Glomerular visceral epithelial cell (primary cell): ENCODE data around the gene TRIM42.
A peak's percentile ranks its signal among the peaks of the same experiment; 100 is the strongest.

ENCODE experiments used
- DNase-seq: peaks from one replicate; pipeline ENCODE4 v3.0.0-alpha.2; 2016; ENCODE audit errors: extremely low spot score

Gene TRIM42

GRCh38 chr3:140677764-140678163 lies at the start of gene TRIM42:
Gene TRIM42 (plus strand): TSS chr3:140678064. CDS start chr3:140678230, 166 bp downstream.
- DNase-seq: no peak

GRCh38 chr3:140628606-140629005 lies 49.3 kb upstream of the TRIM42 start:
- no peak for DNase-seq

- peak; percentile 89 for DNase-seq
Observed at GRCh38 chr3:140629357-140630137, 48.3 kb upstream of the TRIM42 start.

- no peak for DNase-seq
Observed at GRCh38 chr3:140630366-140630765, 47.5 kb upstream of the TRIM42 start.

GRCh38 chr3:140630866-140631265 lies 47.0 kb upstream of the TRIM42 start:
- DNase-seq: peak; percentile 11

- DNase-seq: no peak
Observed at GRCh38 chr3:140635276-140635675, 42.6 kb upstream of the TRIM42 start.

- no peak for DNase-seq
Observed at GRCh38 chr3:140636406-140637138, 41.3 kb upstream of the TRIM42 start.

- no peak for DNase-seq
Observed at GRCh38 chr3:140651287-140651686, 26.6 kb upstream of the TRIM42 start.

- DNase-seq: peak; percentile 3
Observed at GRCh38 chr3:140655678-140656077, 22.2 kb upstream of the TRIM42 start.

GRCh38 chr3:140664111-140664510 lies 13.8 kb upstream of the TRIM42 start:
- no peak for DNase-seq

GRCh38 chr3:140682586-140682985 lies 4.7 kb downstream of the TRIM42 start:
- no peak for DNase-seq

- no peak for DNase-seq
Observed at GRCh38 chr3:140686128-140686527, 8.3 kb downstream of the TRIM42 start.

GRCh38 chr3:140686948-140687347 lies 9.1 kb downstream of the TRIM42 start:
- DNase-seq: no peak

GRCh38 chr3:140695361-140696061 lies 17.6 kb downstream of the TRIM42 start:
- no peak for DNase-seq

GRCh38 chr3:140699516-140700231 lies 21.8 kb downstream of the TRIM42 start:
- DNase-seq: no peak

GRCh38 chr3:140702281-140702680 lies 24.4 kb downstream of the TRIM42 start:
- no peak for DNase-seq

- DNase-seq: no peak
Observed at GRCh38 chr3:140703496-140703895, 25.6 kb downstream of the TRIM42 start.

GRCh38 chr3:140704733-140705132 lies 26.9 kb downstream of the TRIM42 start:
- DNase-seq: no peak

- DNase-seq: no peak
Observed at GRCh38 chr3:140705954-140706353, 28.1 kb downstream of the TRIM42 start.

- no peak for DNase-seq
Observed at GRCh38 chr3:140706360-140706759, 28.5 kb downstream of the TRIM42 start.

GRCh38 chr3:140708815-140709214 lies 31.0 kb downstream of the TRIM42 start:
- DNase-seq: no peak

- no peak for DNase-seq
Observed at GRCh38 chr3:140709751-140710150, 31.9 kb downstream of the TRIM42 start.
